EH (cell line): ENCODE data around the gene DNAJC1.
"Not testable (repeated sequence)": the region's sequence is repeated elsewhere in the genome, so short reads cannot be mapped to it uniquely, and the experiment has no call there.

Experiments used
- DNase-seq: peaks from one replicate; pipeline ENCODE4 v3.0.0-alpha.2; 2015; ENCODE audit warnings: low read depth

DNAJC1 gene

GRCh38 chr10:22003177-22003963 lies at the start of gene DNAJC1:
Gene DNAJC1, minus strand, starts transcription at chr10:22003730. Its CDS starts 296 bp downstream, at chr10:22003434.
- DNase-seq = peak; percentile 94

GRCh38 chr10:22053048-22053447 lies 49.5 kb upstream of the DNAJC1 start:
- DNase-seq = peak; percentile 1

GRCh38 chr10:22049635-22050034 lies 46.1 kb upstream of the DNAJC1 start:
- no peak for DNase-seq

GRCh38 chr10:22047812-22048211 lies 44.3 kb upstream of the DNAJC1 start:
- no peak for DNase-seq

- no peak for DNase-seq
Measured at GRCh38 chr10:22043327-22043633, 39.8 kb upstream of the DNAJC1 start.

- DNase-seq = no peak
Measured at GRCh38 chr10:22042557-22043326, 39.2 kb upstream of the DNAJC1 start.

GRCh38 chr10:22034333-22034732 lies 30.8 kb upstream of the DNAJC1 start:
- DNase-seq = no peak

GRCh38 chr10:22032268-22032667 lies 28.7 kb upstream of the DNAJC1 start:
- not testable (repeated sequence) for DNase-seq

- DNase-seq = no peak
Measured at GRCh38 chr10:22030421-22030820, 26.9 kb upstream of the DNAJC1 start.

- no peak for DNase-seq
Measured at GRCh38 chr10:22029445-22030236, 26.1 kb upstream of the DNAJC1 start.

- no peak for DNase-seq
Measured at GRCh38 chr10:22027364-22028238, 24.1 kb upstream of the DNAJC1 start.

- no peak for DNase-seq
Measured at GRCh38 chr10:22026287-22026686, 22.8 kb upstream of the DNAJC1 start.

GRCh38 chr10:22023508-22023907 lies 20.0 kb upstream of the DNAJC1 start:
- no peak for DNase-seq

GRCh38 chr10:22022257-22023032 lies 18.9 kb upstream of the DNAJC1 start:
- peak; percentile 2 for DNase-seq

- DNase-seq = not testable (repeated sequence)
Measured at GRCh38 chr10:22021144-22021543, 17.6 kb upstream of the DNAJC1 start.

GRCh38 chr10:22017283-22018020 lies 13.9 kb upstream of the DNAJC1 start:
- DNase-seq = no peak

GRCh38 chr10:22016046-22016705 lies 12.6 kb upstream of the DNAJC1 start:
- DNase-seq = no peak

GRCh38 chr10:22010973-22011408 lies 7.5 kb upstream of the DNAJC1 start:
- DNase-seq = peak; percentile 19

GRCh38 chr10:22010539-22010938 lies 7.0 kb upstream of the DNAJC1 start:
- no peak for DNase-seq
